Measurements from ENCODE around the gene KCNAB1.

The KCNAB1 gene

DNA sequence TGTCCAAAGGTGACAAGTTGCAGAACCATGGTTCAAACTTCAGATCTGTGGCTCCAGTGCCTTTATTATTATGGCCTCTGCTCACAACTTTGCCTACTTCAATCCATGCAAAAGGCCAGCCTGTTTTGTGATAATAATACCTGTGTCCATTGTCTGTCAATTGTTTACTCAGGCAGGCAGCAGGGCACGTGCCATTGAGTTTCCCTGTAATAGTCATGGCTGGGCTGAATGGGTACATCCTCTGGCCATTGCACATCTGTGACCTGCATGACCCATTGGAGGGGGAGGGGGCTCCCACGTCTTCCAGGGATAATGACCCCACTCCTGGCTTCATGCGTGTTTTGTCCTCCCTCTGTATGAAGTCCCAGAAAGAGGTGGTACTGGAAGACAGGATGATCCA, 219.1 kb downstream of the KCNAB1 start:
- Histone ChIP-seq H2AK5ac (ENCODE audit: low read length, severe bottlenecking) (no peak overlapping the region), H2BK12ac (ENCODE audit: low read length in 2 of 2) (no peak overlapping the region), H3K79me1 (replicated peaks; ENCODE audit: low read length, poor library complexity, severe bottlenecking) (no peaks in the 10 kb centered on the region), H3K36me3 (ENCODE audit: control insufficient read depth in 1 of 2, insufficient read depth in 2 of 2, low read depth in 1 of 2, low read length in 2 of 2) (no peaks in the 10 kb centered on the region), H4K8ac (ENCODE audit: low read length) (no peak overlapping the region), H2BK5ac (ENCODE audit: low read depth, low read length, poor library complexity, severe bottlenecking) (no peak overlapping the region), H2AFZ (ENCODE audit: low read depth, low read length) (no peak overlapping the region), H3K4me3 (ENCODE audit: insufficient read depth in 1 of 2, low read depth in 1 of 2, low read length in 2 of 2) (no peak overlapping the region), H3K4me1 (ENCODE audit: control insufficient read depth, insufficient read depth, low read depth, low read length) (no peaks in the 10 kb centered on the region), H2BK15ac (ENCODE audit: low read depth, poor library complexity, severe bottlenecking) (no peak overlapping the region), H2BK120ac (ENCODE audit: low read depth, low read length) (no peak overlapping the region), H3K4me2 (ENCODE audit: low read length, poor library complexity, severe bottlenecking) (no peak overlapping the region), H3K4ac (ENCODE audit: low read depth in 1 of 2, low read length in 2 of 2) (no peak overlapping the region), H3K14ac (ENCODE audit: low read length in 2 of 2) (no peak overlapping the region), H3K18ac (ENCODE audit: low read depth in 1 of 2, low read length in 2 of 2) (no peak overlapping the region), H3K27ac (ENCODE audit: low read length, poor library complexity, severe bottlenecking) (no peak overlapping the region), H3K23ac (ENCODE audit: low read length in 2 of 2) (no peak overlapping the region), H3K27me3 (ENCODE audit: control insufficient read depth in 1 of 2, insufficient read depth in 1 of 2, low read length in 2 of 2) (no peaks in the 10 kb centered on the region), H4K91ac (ENCODE audit: low read length) (no peak overlapping the region), H3K9ac (ENCODE audit: low read length) (no peak overlapping the region), H3K9me3 (ENCODE audit: control insufficient read depth, low read length) (no peaks in the 10 kb centered on the region)
- 70% methylated on average over 3 of the region's 3 CpGs for whole genome bisulfite sequencing
- DNase-seq, result no peak

- Histone ChIP-seq H4K8ac (ENCODE audit: low read length) (no peak overlapping the region), H3K4ac (ENCODE audit: low read depth in 1 of 2, low read length in 2 of 2) (no peak overlapping the region), H3K27me3 (ENCODE audit: control insufficient read depth in 1 of 2, insufficient read depth in 1 of 2, low read length in 2 of 2) (no peaks in the 10 kb centered on the region), H3K23ac (ENCODE audit: low read length in 2 of 2) (no peak overlapping the region), H3K4me2 (ENCODE audit: low read length, poor library complexity, severe bottlenecking) (no peak overlapping the region), H3K18ac (ENCODE audit: low read depth in 1 of 2, low read length in 2 of 2) (no peak overlapping the region), H3K79me1 (replicated peaks; ENCODE audit: low read length, poor library complexity, severe bottlenecking) (no peaks in the 10 kb centered on the region), H4K91ac (ENCODE audit: low read length) (no peak overlapping the region), H3K36me3 (ENCODE audit: control insufficient read depth in 1 of 2, insufficient read depth in 2 of 2, low read depth in 1 of 2, low read length in 2 of 2) (no peaks in the 10 kb centered on the region), H2BK15ac (ENCODE audit: low read depth, poor library complexity, severe bottlenecking) (no peak overlapping the region), H2AFZ (ENCODE audit: low read depth, low read length) (no peak overlapping the region), H3K4me3 (ENCODE audit: insufficient read depth in 1 of 2, low read depth in 1 of 2, low read length in 2 of 2) (no peak overlapping the region), H3K14ac (ENCODE audit: low read length in 2 of 2) (no peak overlapping the region), H3K4me1 (ENCODE audit: control insufficient read depth, insufficient read depth, low read depth, low read length) (no peaks in the 10 kb centered on the region), H2AK5ac (ENCODE audit: low read length, severe bottlenecking) (no peak overlapping the region), H2BK12ac (ENCODE audit: low read length in 2 of 2) (no peak overlapping the region), H3K27ac (ENCODE audit: low read length, poor library complexity, severe bottlenecking) (no peak overlapping the region), H2BK5ac (ENCODE audit: low read depth, low read length, poor library complexity, severe bottlenecking) (no peak overlapping the region), H2BK120ac (ENCODE audit: low read depth, low read length) (no peak overlapping the region), H3K9ac (ENCODE audit: low read length) (no peak overlapping the region), H3K9me3 (ENCODE audit: control insufficient read depth, low read length) (no peaks in the 10 kb centered on the region)
- DNase-seq, result no peak
- 97% methylated on average over 1 of the region's 2 CpGs for WGBS
Measured at GRCh38 chr3:156341332-156341731, 221.0 kb downstream of the KCNAB1 start.

DNA sequence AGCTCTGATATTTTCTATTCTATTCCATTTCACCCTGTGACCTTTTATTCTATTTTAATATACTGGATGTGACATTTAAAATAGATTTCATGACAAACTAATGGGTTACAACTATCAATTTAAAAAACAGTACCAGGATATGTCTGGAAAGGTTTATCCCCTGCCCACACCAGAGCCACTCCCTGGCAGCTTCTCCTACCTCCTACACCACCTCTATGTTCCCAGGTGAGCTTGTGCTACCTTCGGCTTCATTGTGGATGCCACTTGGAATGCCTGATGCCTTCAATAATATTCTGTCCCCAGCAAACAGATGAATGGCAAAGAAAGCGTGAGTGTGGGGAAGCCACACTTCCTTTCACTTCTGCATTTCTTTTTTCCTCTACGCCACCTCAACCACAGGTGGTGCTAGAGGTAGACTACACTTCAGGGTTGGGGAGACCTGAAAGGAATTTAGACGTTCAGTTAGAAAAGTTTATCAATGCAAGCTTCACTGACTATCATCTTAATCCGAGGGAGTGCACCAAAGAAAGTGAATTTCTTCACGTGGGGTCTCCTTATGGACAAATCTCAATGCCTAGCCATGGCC, 221.5 kb downstream of the KCNAB1 start:
- Histone ChIP-seq H3K4me1 (ENCODE audit: control insufficient read depth, insufficient read depth, low read depth, low read length) (no peaks in the 10 kb centered on the region), H3K9ac (ENCODE audit: low read length) (no peak overlapping the region), H3K27ac (ENCODE audit: low read length, poor library complexity, severe bottlenecking) (no peak overlapping the region), H3K79me1 (replicated peaks; ENCODE audit: low read length, poor library complexity, severe bottlenecking) (no peaks in the 10 kb centered on the region), H3K9me3 (ENCODE audit: control insufficient read depth, low read length) (no peaks in the 10 kb centered on the region), H3K23ac (ENCODE audit: low read length in 2 of 2) (no peak overlapping the region), H2BK120ac (ENCODE audit: low read depth, low read length) (no peak overlapping the region), H3K14ac (ENCODE audit: low read length in 2 of 2) (no peak overlapping the region), H3K4ac (ENCODE audit: low read depth in 1 of 2, low read length in 2 of 2) (no peak overlapping the region), H3K4me2 (ENCODE audit: low read length, poor library complexity, severe bottlenecking) (no peak overlapping the region), H4K8ac (ENCODE audit: low read length) (no peak overlapping the region), H4K91ac (ENCODE audit: low read length) (no peak overlapping the region), H2AK5ac (ENCODE audit: low read length, severe bottlenecking) (no peak overlapping the region), H3K18ac (ENCODE audit: low read depth in 1 of 2, low read length in 2 of 2) (no peak overlapping the region), H3K4me3 (ENCODE audit: insufficient read depth in 1 of 2, low read depth in 1 of 2, low read length in 2 of 2) (no peak overlapping the region), H2BK15ac (ENCODE audit: low read depth, poor library complexity, severe bottlenecking) (no peak overlapping the region), H3K27me3 (ENCODE audit: control insufficient read depth in 1 of 2, insufficient read depth in 1 of 2, low read length in 2 of 2) (no peaks in the 10 kb centered on the region), H2BK12ac (ENCODE audit: low read length in 2 of 2) (no peak overlapping the region), H2BK5ac (ENCODE audit: low read depth, low read length, poor library complexity, severe bottlenecking) (no peak overlapping the region), H3K36me3 (ENCODE audit: control insufficient read depth in 1 of 2, insufficient read depth in 2 of 2, low read depth in 1 of 2, low read length in 2 of 2) (no peaks in the 10 kb centered on the region), H2AFZ (ENCODE audit: low read depth, low read length) (no peak overlapping the region)
- no peak for DNase-seq
- WGBS, result 72% methylated on average over 5 of the region's 6 CpGs

GRCh38 chr3:156344215-156344614, 223.8 kb downstream of the KCNAB1 start:
- 87% methylated on average over 5 of the region's 7 CpGs for WGBS
- Histone ChIP-seq H4K8ac (ENCODE audit: low read length) (no peak overlapping the region), H3K18ac (ENCODE audit: low read depth in 1 of 2, low read length in 2 of 2) (no peak overlapping the region), H2BK12ac (ENCODE audit: low read length in 2 of 2) (no peak overlapping the region), H2BK5ac (ENCODE audit: low read depth, low read length, poor library complexity, severe bottlenecking) (no peak overlapping the region), H3K4me1 (ENCODE audit: control insufficient read depth, insufficient read depth, low read depth, low read length) (no peaks in the 10 kb centered on the region), H2AFZ (ENCODE audit: low read depth, low read length) (no peak overlapping the region), H2AK5ac (ENCODE audit: low read length, severe bottlenecking) (no peak overlapping the region), H3K36me3 (ENCODE audit: control insufficient read depth in 1 of 2, insufficient read depth in 2 of 2, low read depth in 1 of 2, low read length in 2 of 2) (no peaks in the 10 kb centered on the region), H3K14ac (ENCODE audit: low read length in 2 of 2) (no peak overlapping the region), H3K4me3 (ENCODE audit: insufficient read depth in 1 of 2, low read depth in 1 of 2, low read length in 2 of 2) (no peak overlapping the region), H4K91ac (ENCODE audit: low read length) (no peak overlapping the region), H3K79me1 (replicated peaks; ENCODE audit: low read length, poor library complexity, severe bottlenecking) (no peaks in the 10 kb centered on the region), H3K9ac (ENCODE audit: low read length) (no peak overlapping the region), H3K4me2 (ENCODE audit: low read length, poor library complexity, severe bottlenecking) (no peak overlapping the region), H3K4ac (ENCODE audit: low read depth in 1 of 2, low read length in 2 of 2) (no peak overlapping the region), H2BK15ac (ENCODE audit: low read depth, poor library complexity, severe bottlenecking) (no peak overlapping the region), H3K27me3 (ENCODE audit: control insufficient read depth in 1 of 2, insufficient read depth in 1 of 2, low read length in 2 of 2) (no peaks in the 10 kb centered on the region), H3K9me3 (ENCODE audit: control insufficient read depth, low read length) (no peaks in the 10 kb centered on the region), H2BK120ac (ENCODE audit: low read depth, low read length) (no peak overlapping the region), H3K23ac (ENCODE audit: low read length in 2 of 2) (no peak overlapping the region), H3K27ac (ENCODE audit: low read length, poor library complexity, severe bottlenecking) (no peak overlapping the region)
- no peak for DNase-seq
